NCI-H82 treated with DMSO at 0.1 percent for 48 hours (cell line): ENCODE data around the gene ADAMTS7.
A peak's percentile ranks its signal among the peaks of the same experiment; 100 is the strongest.
"Not testable (repeated sequence)": the region's sequence is repeated elsewhere in the genome, so short reads cannot be mapped to it uniquely, and the experiment has no call there.

Experiments
- DNase-seq: peaks from one replicate; lab custom pipeline; 2025; ENCODE audit not compliant: unreplicated experiment; lab: John Stamatoyannopoulos, UW

The ADAMTS7 gene

GRCh38 chr15:78730955-78731354, 80.3 kb downstream of the ADAMTS7 start:
- DNase-seq, result no peak

- not testable (repeated sequence) for DNase-seq
Observed at GRCh38 chr15:78728427-78728826, 82.8 kb downstream of the ADAMTS7 start.

- no peak for DNase-seq
Observed at GRCh38 chr15:78727561-78727960, 83.7 kb downstream of the ADAMTS7 start.

- DNase-seq, result peak; percentile 24
Observed at GRCh38 chr15:78726870-78727551, 84.3 kb downstream of the ADAMTS7 start.

GRCh38 chr15:78719819-78720450, 91.3 kb downstream of the ADAMTS7 start:
- DNase-seq, result not testable (repeated sequence)

DNA sequence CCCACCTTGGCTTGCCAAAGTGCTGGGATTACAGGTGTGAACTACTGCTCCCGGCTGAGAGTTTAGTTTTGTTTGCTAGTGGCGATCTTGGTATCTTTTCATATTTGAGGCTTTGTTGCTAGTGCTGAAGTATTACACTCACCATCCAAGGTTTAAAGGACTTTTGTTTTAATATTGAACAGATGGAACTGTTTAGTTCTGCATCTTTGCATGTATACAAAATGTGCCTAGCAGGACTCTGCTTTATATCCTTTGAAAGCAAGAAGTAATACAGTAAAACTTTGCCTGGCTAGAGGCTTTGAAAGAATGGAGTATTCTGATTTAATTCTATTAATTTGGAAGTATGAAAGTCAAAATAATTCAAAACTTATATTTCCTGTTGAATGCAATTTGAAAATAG, 92.4 kb downstream of the ADAMTS7 start:
- DNase-seq, result no peak

DNA sequence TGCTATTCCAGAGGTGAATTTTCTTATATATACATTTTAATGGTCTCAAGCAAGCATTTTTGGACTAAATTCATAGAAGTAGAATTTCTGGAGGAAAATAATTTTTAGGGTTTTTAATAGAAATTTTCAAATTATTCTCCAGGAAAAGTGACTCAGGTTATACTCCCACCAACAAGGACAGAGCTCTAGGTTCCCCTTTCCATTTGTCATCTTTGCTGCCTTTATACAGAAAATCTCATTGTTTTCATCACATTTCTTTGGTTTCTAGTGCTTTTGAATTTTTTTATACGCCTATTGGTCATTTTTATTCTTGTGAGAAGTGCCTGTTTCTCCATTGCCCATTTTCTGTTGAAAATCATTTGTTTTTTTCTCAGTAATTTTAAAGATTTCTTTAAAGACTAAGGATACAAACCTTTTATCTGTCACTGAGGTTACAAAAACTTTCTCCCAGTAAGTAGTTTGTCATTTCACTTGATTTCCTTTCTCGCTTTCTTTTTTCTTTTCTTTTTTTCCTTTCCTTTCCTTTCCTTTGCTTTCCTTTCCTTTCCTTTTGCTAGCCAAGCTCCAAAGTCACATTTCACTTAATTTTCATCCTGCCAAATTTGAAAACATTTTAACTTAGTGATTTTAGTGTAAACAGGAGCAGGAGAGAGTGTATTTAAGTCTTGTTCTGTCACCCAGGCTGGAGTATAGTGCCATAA, 93.2 kb downstream of the ADAMTS7 start:
- no peak for DNase-seq

DNA sequence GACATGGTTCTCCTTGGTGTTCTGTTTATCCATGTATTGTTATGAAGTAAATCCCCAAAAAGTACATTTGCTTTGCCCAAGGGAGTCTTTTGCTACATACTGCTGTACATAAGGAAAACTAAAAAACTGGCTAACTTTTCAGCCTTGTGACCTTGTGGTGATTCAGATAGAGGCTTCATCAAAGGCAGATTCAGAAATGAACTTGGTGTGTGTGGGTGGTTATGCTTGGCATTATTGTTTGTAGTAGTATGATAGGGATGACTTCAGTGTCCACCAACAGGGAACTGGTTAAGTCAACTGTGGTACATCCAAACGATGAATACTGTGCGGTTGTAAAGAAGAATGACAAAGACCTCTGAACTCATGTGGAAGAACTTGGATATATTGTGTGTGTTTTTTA, 94.6 kb downstream of the ADAMTS7 start:
- DNase-seq, result no peak

- no peak for DNase-seq
Observed at GRCh38 chr15:78715930-78716329, 95.3 kb downstream of the ADAMTS7 start.

DNA sequence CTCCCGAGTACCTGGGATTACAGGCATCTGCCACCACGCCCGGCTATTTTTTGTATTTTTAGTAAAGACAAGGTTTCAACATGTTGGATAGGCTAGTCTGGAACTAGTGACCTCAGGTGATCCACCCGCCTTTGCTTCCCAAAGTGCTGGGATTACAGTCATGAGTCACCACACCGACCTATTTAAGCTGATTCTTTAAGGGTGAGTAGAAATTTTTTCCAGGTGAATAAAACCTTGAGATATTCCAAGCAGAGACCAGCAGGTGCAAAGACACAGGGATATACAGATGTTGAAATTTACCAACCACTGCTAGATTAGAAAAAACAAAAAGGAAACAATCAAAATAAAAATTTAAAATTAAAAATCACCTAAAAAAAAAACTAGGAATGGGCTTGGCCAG, 95.8 kb downstream of the ADAMTS7 start:
- DNase-seq, result no peak

DNA sequence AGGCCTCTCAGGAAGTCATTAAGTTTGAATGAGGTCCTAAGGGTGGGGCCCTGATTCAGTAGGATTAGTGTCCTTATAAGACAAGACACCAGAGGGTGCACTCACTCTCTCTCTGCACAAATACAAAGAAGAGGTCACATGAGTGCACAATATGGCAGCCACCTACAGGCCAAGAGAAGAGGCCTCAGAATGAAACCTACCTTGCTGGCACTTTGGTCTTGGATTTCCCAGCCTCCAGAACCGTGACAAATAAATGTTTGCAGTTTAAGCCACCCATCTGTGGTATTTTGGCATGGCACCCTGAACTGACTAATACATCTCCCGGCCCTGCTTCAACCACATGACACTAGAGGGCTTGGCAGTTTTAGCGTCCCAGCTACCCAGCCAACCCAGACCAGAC, 96.4 kb downstream of the ADAMTS7 start:
- DNase-seq, result no peak

GRCh38 chr15:78712797-78713515, 98.3 kb downstream of the ADAMTS7 start:
- no peak for DNase-seq

- DNase-seq, result no peak
Observed at GRCh38 chr15:78711638-78712037, 99.6 kb downstream of the ADAMTS7 start.

DNA sequence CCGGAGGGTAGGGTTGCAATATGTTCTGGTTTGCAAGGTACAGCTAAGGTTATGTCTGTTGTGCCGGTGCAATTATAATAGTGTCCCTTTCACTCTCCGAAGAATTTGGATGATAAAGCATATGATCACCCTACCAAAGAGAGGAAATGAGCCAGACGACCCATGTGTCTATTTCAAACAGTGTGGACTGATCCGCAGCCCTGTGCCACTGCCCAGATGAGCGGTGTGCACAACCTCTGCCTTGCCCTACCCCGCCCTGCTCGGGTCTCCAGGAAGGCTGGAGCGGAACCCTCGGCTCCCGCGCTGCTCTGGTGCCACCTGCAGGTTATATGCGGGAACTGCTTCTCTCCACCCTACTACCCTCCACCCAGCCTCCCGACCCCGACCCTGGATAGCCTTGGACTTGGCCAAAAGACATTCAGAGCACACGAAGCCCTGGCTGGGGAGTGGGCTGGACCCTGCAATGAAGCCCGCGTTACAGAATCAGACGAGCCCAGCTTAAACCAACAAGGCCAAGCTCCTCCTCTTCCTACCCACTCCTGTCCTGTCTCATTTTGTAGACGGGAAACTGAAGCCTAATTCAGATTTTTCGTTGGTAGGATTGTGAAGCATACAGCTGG, 101.9 kb downstream of the ADAMTS7 start:
- DNase-seq, result peak; percentile 35
